Tibial nerve (tissue), 4 donors: ENCODE results near the gene ARMC9.

ENCODE experiments used
- EP300 ChIP-seq, 2 donors: sonication (generic); formaldehyde crosslinking; IDR thresholded peaks; one replicate each; pipeline ENCODE4 v1.6.1; 2017; ENCODE audit warnings: antibody characterized with exemption in 2 of 2, mild to moderate bottlenecking in 1 of 2
- POLR2A ChIP-seq, 2 donors: fragments of 450-650 bp; IDR thresholded peaks; one replicate each; pipeline ENCODE4 v1.6.1; 2017; ENCODE audit warnings: antibody characterized with exemption in 2 of 2, mild to moderate bottlenecking in 2 of 2, moderate library complexity in 2 of 2
- TF ChIP-seq, protein P1 (sequence below), 5 experiments: fragments of 200-600 bp in 3 of 5; fragments of 450-650 bp in 2 of 5; sonication (generic) in 3 of 5; IDR thresholded peaks; one replicate each; pipeline ENCODE4 v1.5.1; 2016 to 2019; ENCODE audit warnings: antibody characterized with exemption in 5 of 5, mild to moderate bottlenecking in 3 of 5, moderate library complexity in 2 of 5

DNA sequence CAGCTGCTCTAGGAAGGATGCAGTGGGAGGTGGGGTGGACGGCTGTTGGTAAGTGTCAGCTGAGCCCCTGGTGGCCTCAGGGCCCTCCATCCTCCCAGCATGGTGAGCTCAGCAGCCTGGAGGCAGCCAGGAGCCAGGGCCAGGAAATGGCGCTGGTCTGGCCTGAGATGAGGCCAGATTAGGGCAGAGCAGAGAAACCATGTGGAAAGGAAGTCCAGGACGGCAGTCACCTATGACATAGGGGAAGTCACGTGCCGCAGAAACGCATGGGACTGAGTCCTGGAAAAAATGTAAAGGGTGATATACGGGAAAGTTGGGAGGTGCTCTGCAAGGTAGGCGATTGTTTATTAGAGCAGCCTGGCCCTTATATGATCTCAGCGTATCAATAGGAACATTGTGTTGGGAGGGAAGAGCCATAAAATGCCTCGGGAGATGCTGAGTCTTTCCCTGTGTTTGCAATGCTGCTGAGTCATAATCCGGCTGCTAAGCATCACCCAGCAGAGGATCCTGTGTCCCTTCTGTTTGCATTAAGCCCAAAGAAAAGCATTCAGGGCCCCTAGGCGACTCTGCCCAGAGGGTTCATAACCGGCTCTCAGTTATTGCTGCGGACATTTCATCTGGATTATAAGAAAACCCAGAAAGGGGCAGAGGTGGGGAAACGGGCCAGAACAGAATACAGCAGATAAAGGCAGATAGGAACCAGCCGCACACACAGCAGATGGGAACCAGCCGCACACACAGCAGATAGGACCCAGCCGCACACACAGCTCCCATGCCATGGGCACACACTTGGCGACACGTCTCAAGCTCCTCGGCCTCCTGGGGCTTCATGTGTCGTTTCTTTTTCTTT, 166.8 kb downstream of the ARMC9 start:
- TF ChIP-seq EP300 (IDR thresholded peaks at IDR 0.05) = peak in 1 of 2 donors; percentile 5
- TF ChIP-seq, protein P1, sequence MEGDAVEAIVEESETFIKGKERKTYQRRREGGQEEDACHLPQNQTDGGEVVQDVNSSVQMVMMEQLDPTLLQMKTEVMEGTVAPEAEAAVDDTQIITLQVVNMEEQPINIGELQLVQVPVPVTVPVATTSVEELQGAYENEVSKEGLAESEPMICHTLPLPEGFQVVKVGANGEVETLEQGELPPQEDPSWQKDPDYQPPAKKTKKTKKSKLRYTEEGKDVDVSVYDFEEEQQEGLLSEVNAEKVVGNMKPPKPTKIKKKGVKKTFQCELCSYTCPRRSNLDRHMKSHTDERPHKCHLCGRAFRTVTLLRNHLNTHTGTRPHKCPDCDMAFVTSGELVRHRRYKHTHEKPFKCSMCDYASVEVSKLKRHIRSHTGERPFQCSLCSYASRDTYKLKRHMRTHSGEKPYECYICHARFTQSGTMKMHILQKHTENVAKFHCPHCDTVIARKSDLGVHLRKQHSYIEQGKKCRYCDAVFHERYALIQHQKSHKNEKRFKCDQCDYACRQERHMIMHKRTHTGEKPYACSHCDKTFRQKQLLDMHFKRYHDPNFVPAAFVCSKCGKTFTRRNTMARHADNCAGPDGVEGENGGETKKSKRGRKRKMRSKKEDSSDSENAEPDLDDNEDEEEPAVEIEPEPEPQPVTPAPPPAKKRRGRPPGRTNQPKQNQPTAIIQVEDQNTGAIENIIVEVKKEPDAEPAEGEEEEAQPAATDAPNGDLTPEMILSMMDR (IDR thresholded peaks at IDR 0.05) = no peak
- no peak for TF ChIP-seq POLR2A (IDR thresholded peaks at IDR 0.05)
